Measurements from ENCODE around the gene METTL21A.

Gene METTL21A

DNA sequence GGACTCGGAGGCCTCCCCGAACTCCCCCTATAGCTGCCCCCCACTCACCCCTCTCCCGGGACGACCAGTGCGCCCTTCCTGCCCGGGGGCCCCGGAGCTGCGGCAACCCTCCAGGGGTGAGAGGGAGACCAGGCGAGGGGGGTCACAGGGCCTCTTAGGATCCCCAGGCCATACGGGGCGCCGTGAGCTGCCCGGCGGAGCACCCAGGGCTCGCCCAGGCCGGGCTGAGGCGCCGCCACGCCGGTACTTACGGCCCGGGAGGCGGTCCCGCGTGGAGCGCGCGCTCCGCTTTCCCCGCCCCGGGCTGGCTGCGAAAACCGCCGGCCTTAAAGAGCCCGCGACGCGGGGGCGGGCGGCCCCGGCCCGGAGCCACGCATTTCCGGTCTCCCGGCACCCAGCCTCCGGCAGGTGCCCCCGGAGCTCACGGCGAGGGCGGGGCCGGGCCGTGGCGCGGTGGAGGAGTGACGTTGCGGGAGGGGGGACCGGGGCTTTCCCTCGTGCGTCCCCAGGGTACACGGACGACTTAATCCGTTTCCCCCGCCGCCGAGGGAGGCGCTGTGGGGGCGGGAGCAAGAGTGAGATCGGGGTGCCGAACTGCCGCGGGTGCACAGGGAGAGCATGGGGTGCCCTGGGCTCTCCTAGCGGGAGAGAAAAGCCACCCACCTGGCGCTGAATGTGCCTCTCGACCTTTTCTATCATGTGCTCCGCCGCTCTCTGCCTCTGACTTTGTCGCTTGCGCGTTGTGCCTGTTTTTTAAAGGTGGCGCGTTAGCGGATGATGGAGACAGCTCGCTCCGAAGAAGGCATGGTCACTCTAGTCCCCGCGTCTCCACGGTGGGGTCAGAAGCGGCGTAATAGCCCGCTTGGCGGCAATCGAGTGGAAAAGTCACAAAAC is at the start of gene METTL21A:
METTL21A (minus strand) TSS at position 381 of the 894 bp plus-strand sequence. CDS start 1,019 bp downstream, outside the sequence.
- no peaks in the 10 kb centered on the region for H3K9me3 Mint-ChIP-seq

DNA sequence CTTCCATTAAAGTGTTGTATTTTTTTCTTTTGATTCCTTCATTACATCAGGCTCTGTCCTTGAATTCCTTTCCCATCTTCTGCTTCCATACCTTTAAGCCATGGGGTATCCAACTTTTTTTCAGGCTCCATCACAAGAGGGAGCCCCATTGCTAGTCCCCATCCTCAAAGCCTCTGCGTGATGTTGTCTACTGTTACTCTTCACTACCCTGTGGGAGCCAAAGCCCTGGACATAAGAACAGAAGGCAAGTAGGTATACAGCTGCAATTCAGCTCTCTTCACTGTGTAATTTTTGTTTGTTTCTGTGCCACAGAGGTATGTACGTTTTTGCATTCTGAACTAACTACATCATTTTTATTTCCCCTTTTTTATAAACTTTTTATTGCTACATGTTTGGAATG is 49.6 kb upstream of the METTL21A start:
- TF ChIP-seq, protein P1, sequence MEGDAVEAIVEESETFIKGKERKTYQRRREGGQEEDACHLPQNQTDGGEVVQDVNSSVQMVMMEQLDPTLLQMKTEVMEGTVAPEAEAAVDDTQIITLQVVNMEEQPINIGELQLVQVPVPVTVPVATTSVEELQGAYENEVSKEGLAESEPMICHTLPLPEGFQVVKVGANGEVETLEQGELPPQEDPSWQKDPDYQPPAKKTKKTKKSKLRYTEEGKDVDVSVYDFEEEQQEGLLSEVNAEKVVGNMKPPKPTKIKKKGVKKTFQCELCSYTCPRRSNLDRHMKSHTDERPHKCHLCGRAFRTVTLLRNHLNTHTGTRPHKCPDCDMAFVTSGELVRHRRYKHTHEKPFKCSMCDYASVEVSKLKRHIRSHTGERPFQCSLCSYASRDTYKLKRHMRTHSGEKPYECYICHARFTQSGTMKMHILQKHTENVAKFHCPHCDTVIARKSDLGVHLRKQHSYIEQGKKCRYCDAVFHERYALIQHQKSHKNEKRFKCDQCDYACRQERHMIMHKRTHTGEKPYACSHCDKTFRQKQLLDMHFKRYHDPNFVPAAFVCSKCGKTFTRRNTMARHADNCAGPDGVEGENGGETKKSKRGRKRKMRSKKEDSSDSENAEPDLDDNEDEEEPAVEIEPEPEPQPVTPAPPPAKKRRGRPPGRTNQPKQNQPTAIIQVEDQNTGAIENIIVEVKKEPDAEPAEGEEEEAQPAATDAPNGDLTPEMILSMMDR (IDR thresholded peaks at IDR 0.05) = no peak
- Mint-ChIP-seq H3K27ac (no peak overlapping the region), H3K36me3 (ENCODE audit: low read depth) (no peaks in the 10 kb centered on the region), H3K4me3 (no peak overlapping the region), H3K27me3 (ENCODE audit: low read depth, poor library complexity) (peaks cover 6% of the 10 kb centered on the region), H3K4me1 (peaks cover 7% of the 10 kb centered on the region), H3K9me3 (no peaks in the 10 kb centered on the region)
- DNase-seq = no peak

More for the DNA sequence above, at the start of gene METTL21A:
- Mint-ChIP-seq H3K4me3 (peak within 1 kb of the TSS; percentile 94), H3K4me1 (peaks cover 29% of the 10 kb centered on the region), H3K36me3 (ENCODE audit: low read depth) (peaks cover 35% of the 10 kb centered on the region), H3K27ac (peak within 1 kb of the TSS; percentile 94), H3K27me3 (ENCODE audit: low read depth, poor library complexity) (peaks cover 17% of the 10 kb centered on the region)
- TF ChIP-seq, protein P1 (IDR thresholded peaks at IDR 0.05) = no peak
- DNase-seq = peak; percentile 75

DNA sequence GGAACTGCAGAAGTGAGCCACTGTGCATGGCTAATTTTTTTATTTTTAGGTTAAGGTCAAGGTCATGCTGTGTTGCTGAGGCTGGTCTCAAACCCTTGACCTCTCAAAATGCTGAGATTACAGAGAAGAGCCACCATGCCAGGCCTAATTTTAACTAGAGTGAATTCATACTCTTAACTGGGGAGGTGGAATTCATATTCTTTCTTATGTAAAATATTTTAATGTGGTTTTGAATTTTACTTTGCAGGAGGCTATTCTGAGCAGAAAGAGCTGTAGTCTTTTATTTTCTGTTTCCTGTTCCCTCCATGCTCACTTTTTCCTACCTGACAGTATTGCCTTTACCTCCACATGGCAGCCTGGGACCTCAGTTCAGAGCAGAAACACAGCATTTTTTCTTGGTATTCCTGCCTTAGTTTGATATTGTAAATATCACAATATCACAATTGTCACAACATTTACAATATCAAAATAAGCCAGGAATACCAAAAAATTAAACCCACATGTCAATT is 49.1 kb upstream of the METTL21A start:
- no peaks in the 10 kb centered on the region for H3K36me3 Mint-ChIP-seq (ENCODE audit: low read depth)
- no peak for DNase-seq
- H3K9me3 Mint-ChIP-seq = no peaks in the 10 kb centered on the region
- H3K4me1 Mint-ChIP-seq = peaks cover 7% of the 10 kb centered on the region
- TF ChIP-seq, protein P1 (IDR thresholded peaks at IDR 0.05) = no peak
- H3K4me3 Mint-ChIP-seq = no peak overlapping the region
- no peak overlapping the region for H3K27ac Mint-ChIP-seq
- peaks cover 6% of the 10 kb centered on the region for H3K27me3 Mint-ChIP-seq (ENCODE audit: low read depth, poor library complexity)

DNA sequence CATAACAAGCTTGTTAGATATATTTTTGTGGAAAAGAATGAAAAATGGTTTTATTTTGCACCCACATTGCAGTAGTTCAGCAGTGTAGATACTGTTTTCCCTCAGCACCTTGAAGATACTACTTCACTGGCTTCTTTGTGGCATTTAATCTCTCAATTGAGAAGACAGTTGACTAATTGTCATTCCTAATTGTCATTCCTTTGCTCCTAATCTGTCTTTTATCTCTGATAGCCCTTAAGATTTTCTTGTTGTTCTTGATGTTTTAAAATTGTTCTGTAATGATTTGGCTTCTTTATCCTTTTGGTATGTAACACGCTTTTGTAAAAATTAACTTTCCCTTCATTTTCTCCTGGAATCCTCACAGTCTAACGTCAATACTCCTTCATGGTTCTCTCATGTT is 48.2 kb upstream of the METTL21A start:
- no peaks in the 10 kb centered on the region for H3K36me3 Mint-ChIP-seq (ENCODE audit: low read depth)
- peaks cover 6% of the 10 kb centered on the region for H3K27me3 Mint-ChIP-seq (ENCODE audit: low read depth, poor library complexity)
- no peaks in the 10 kb centered on the region for H3K9me3 Mint-ChIP-seq
- no peak overlapping the region for H3K27ac Mint-ChIP-seq
- TF ChIP-seq, protein P1 (IDR thresholded peaks at IDR 0.05) = no peak
- no peak for DNase-seq
- H3K4me1 Mint-ChIP-seq = peaks cover 7% of the 10 kb centered on the region
- H3K4me3 Mint-ChIP-seq = no peak overlapping the region

DNA sequence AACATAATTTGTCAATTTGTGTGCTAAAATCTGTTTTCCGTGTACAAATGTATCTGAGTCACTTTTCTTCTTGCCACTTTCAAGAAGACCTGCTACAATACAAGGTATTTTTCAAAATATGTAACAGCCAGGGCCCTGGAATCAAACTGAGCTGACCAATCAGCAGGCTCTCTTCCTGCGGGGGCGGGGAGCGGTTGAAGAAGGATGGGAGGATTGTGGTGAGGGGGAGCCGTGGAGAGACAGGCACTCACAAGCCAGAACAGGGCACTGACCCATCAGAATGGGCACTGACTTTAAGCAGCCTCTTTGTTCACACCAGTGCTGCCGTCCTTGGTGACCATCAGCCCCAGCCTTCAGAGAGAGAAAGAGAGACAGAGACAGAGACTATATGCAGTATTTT is 45.7 kb upstream of the METTL21A start:
- Mint-ChIP-seq H3K4me3 (no peak overlapping the region), H3K4me1 (no peaks in the 10 kb centered on the region), H3K27me3 (ENCODE audit: low read depth, poor library complexity) (peaks cover 10% of the 10 kb centered on the region), H3K27ac (no peak overlapping the region), H3K9me3 (no peaks in the 10 kb centered on the region), H3K36me3 (ENCODE audit: low read depth) (no peaks in the 10 kb centered on the region)
- TF ChIP-seq, protein P1 (IDR thresholded peaks at IDR 0.05) = no peak
- DNase-seq = peak; percentile 7

Measured in nephron progenitor cell (in vitro differentiated cells).